HepG2 (cell line): ENCODE results near the gene SUN1. TPM values are rescaled to one million over a fixed set of nuclear protein-coding genes. Genes with fewer than 3 reads are reported as not detected.
A peak's percentile ranks its signal among the peaks of the same experiment; 100 is the strongest.

Experiments
- ATAC-seq: fragments of 200-7000 bp; cut with Tn5 transposase; 3 replicates; pipeline ENCODE4 v1.9.1; 2020; ENCODE audit warnings: mild to moderate bottlenecking, moderate library complexity
- BruUV-seq: library from RNA; stranded (reverse); fragments of 400-500 nt; replicated peaks from 2 replicates; lab custom pipeline; 2021; lab: Mats Ljungman, UMichigan
- CTCF ChIA-PET: fragments of 300-600 bp; formaldehyde crosslinking; extraction: SDS; loops from one replicate; lab custom pipeline; 2021; ENCODE audit warnings: low total read pairs, inconsistent platforms, low intra/inter-chr PET ratio; lab: Yijun Ruan, JAX
- POLR2A ChIA-PET: fragments of 350-600 bp; sonication (Branson Sonifier 250); formaldehyde crosslinking; loops from one replicate; lab custom pipeline; 2020; ENCODE audit warnings: antibody characterized with exemption, inconsistent platforms; lab: Yijun Ruan, JAX
- DNase-seq: peaks from one replicate; pipeline ENCODE4 v3.0.0-alpha.2; 2015; ENCODE audit warnings: low spot score
- FAIRE-seq: peaks from 3 replicates; lab custom pipeline; 2011; peaks lifted over from hg19 to GRCh38; lab: Jason Lieb, UNC
- H2AFZ ChIP-seq: one replicate; pipeline ENCODE4 v1.6.1; 2011; ENCODE audit warnings: low read length, inconsistent platforms
- H3K27ac ChIP-seq: fragments of 300-600 bp; 3 replicates; pipeline ENCODE4 v1.8.0; 2011; ENCODE audit warnings: mixed run types, mild to moderate bottlenecking, mixed read lengths, low read length, inconsistent platforms; ENCODE audit not compliant: insufficient read depth; ENCODE audit errors: extremely low read length
- H3K27me3 ChIP-seq, 2 experiments: fragments of 200-600 bp in 1 of 2; 2 replicates in 1 of 2; 3 replicates in 1 of 2; pipeline versions ENCODE4 v1.6.0 to v1.8.0; 2011; ENCODE audit warnings: low read length in 2 of 2, mild to moderate bottlenecking in 2 of 2, moderate library complexity in 2 of 2, inconsistent platforms in 1 of 2; ENCODE audit not compliant: insufficient read depth in 2 of 2, control insufficient read depth in 1 of 2
- H3K36me3 ChIP-seq, 2 experiments: fragments of 200-600 bp in 1 of 2; replicated peaks in 1 of 2; 2 replicates in 1 of 2; 3 replicates in 1 of 2; pipeline versions ENCODE4 v1.5.1 to v1.8.0; 2011; ENCODE audit warnings: low read length in 2 of 2, inconsistent platforms in 1 of 2; ENCODE audit not compliant: insufficient read depth in 2 of 2, control insufficient read depth in 1 of 2
- H3K4me1 ChIP-seq: 2 replicates; pipeline ENCODE4 v1.5.1; 2012; ENCODE audit warnings: low read length, inconsistent platforms; ENCODE audit not compliant: insufficient read depth
- H3K4me2 ChIP-seq: 2 replicates; pipeline ENCODE4 v1.6.0; 2011; ENCODE audit warnings: low read depth, low read length, inconsistent platforms
- H3K4me3 ChIP-seq, 3 experiments: fragments of 200-600 bp in 1 of 3; sonication (generic), shearing (Covaris generic) in 1 of 3; replicated peaks in 1 of 3; 2 replicates each; pipeline ENCODE4 v1.5.1; 2011 to 2016; ENCODE audit warnings: low read length in 3 of 3, inconsistent platforms in 2 of 3, low read depth in 2 of 3, mild to moderate bottlenecking in 2 of 3, control low read depth in 1 of 3, mixed read lengths in 1 of 3; ENCODE audit not compliant: insufficient read depth in 1 of 3
- H3K79me2 ChIP-seq: one replicate; pipeline ENCODE4 v1.6.1; 2011; ENCODE audit warnings: low read length, inconsistent platforms; ENCODE audit not compliant: insufficient read depth
- H3K9ac ChIP-seq: 2 replicates; pipeline ENCODE4 v1.6.0; 2011; ENCODE audit warnings: mild to moderate bottlenecking, low read depth, low read length, inconsistent platforms; ENCODE audit not compliant: insufficient read depth
- H3K9me3 ChIP-seq: 2 replicates; pipeline ENCODE4 v1.5.1; 2012; ENCODE audit warnings: mild to moderate bottlenecking, low read length
- H4K20me1 ChIP-seq: 2 replicates; pipeline ENCODE4 v1.6.0; 2011; ENCODE audit warnings: inconsistent platforms, mild to moderate bottlenecking, low read length, moderate library complexity; ENCODE audit not compliant: insufficient read depth
- ARID3A ChIP-seq: IDR thresholded peaks from 2 replicates; pipeline ENCODE4 v1.6.1; 2012; ENCODE audit warnings: low read depth, low read length, improper control_type of control experiment
- CHD4 ChIP-seq: fragments of 200-600 bp; sonication (generic); IDR thresholded peaks from 2 replicates; pipeline ENCODE4 v1.7.0; 2017; ENCODE audit warnings: mild to moderate bottlenecking, low read length, borderline replicate concordance
- CREM ChIP-seq, 2 experiments: sonication (generic) in 1 of 2; formaldehyde crosslinking in 1 of 2; IDR thresholded peaks; 2 replicates each; pipeline versions ENCODE4 v1.4.0 to v1.6.1; 2016 to 2020; ENCODE audit warnings: antibody characterized with exemption in 1 of 2, mild to moderate bottlenecking in 1 of 2, missing genetic modification reagents in 1 of 2
- MIER3 ChIP-seq: IDR thresholded peaks from 2 replicates; pipeline ENCODE4 v1.6.1; 2016; ENCODE audit warnings: missing compliant biosample characterization, borderline replicate concordance
- PBX2 ChIP-seq: IDR thresholded peaks from 2 replicates; pipeline ENCODE4 v1.6.1; 2016; ENCODE audit warnings: control low read depth
- PCBP1 ChIP-seq: fragments of 200-400 bp; formaldehyde crosslinking; IDR thresholded peaks from 2 replicates; pipeline ENCODE4 v1.6.1; 2017; ENCODE audit warnings: mild to moderate bottlenecking, low read depth, low read length, borderline replicate concordance
- ZNF3 ChIP-seq: IDR thresholded peaks from 2 replicates; pipeline ENCODE4 v1.7.0; 2017; ENCODE audit warnings: inconsistent platforms
- WGBS: methylation state at CpG from one replicate; pipeline ENCODE4 v1.1.6; 2017; ENCODE audit warnings: low lambda C conversion rate; 5-methylcytosine and 5-hydroxymethylcytosine counted together
- in situ Hi-C: cut with HindIII; loops from 2 replicates; pipeline ENCODE4 v1.10.0; 2017; ENCODE audit warnings: low pct_unique_long_range_greater_than_20kb; ENCODE audit not compliant: extremely low pct_ligation_motif_present
- intact Hi-C: fragments of 100-400 bp; cut with micrococcal nuclease; formaldehyde crosslinking; loops from one replicate; pipeline ENCODE4 v1.10.0; 2022; ENCODE audit not compliant: unreplicated experiment
- polyA plus RNA-seq, 8 experiments: library from polyadenylated mRNA; depleted of rRNA in 3 of 8; stranded (reverse) in 7 of 8; unstranded in 1 of 8; fragments of >200 nt; fragmentation: Illumina TruSeq in 4 of 8; extraction: Trizol in 4 of 8; gene quantifications; 2 replicates each; pipeline versions ENCODE4 v1.2.1 to v1.2.3, GENCODE V29; 2011 to 2016; ENCODE audit warnings: low read depth in 4 of 8, missing spikeins in 1 of 8, mixed read lengths in 1 of 8; ENCODE audit not compliant: insufficient read depth in 1 of 8
- total RNA-seq, 5 experiments: library from RNA; depleted of rRNA; stranded (reverse); fragments of >200 nt; fragmentation: Illumina TruSeq; extraction: Trizol; gene quantifications; 2 replicates each; pipeline ENCODE4 v1.2.3, GENCODE V29; 2016; ENCODE audit warnings: low read depth in 1 of 5

SUN1 gene
- total and polyA plus RNA-seq, 2 of the 13 experiments (the other 11 are each of a cell fraction or from before 2014, with no cell fraction given) = 47.0 to 126 TPM

- TF ChIP-seq PBX2 (CRISPR knock-in tag) (peak; percentile 40; the same call in 1 of the 2 replicates), ZNF3 (CRISPR knock-in tag) (peak; percentile 99), MIER3 (CRISPR knock-in tag) (no peak), CHD4 (no peak), CREM (IDR thresholded peaks at IDR 0.05) (no peak), CREM (CRISPR knock-in tag; IDR thresholded peaks at IDR 0.05) (no peak), ARID3A (0 out of 2 replicates have a peak, but pooled peaks have one; percentile 16), PCBP1 (no peak)
- TF ChIP-seq, all 625 proteins: peak for 3
- Histone ChIP-seq H3K27ac (no peak overlapping the region), H4K20me1 (peaks cover 42% of the 10 kb centered on the region), H3K79me2 (peaks cover 59% of the 10 kb centered on the region), H3K27me3 (no peaks in the 10 kb centered on the region; a peak in 1 of 5 replicates), H3K9me3 (no peaks in the 10 kb centered on the region), H3K9ac (peak overlapping the region; percentile 11; the same call in 1 of the 2 replicates), H3K4me1 (peaks cover 75% of the 10 kb centered on the region), H3K4me3 (peak overlapping the region; percentile 10 to 90 (median 77); a peak in 3 of 6 replicates), H2AFZ (no peak overlapping the region), H3K4me2 (peak overlapping the region; percentile 83), H3K36me3 (peaks cover 0 to under 1% of the 10 kb centered on the region in 2 experiments; a peak in 1 of 5 replicates)
- BruUV-seq = no TSS peak
- 81% methylated on average over 7 of the region's 8 CpGs for WGBS
- FAIRE-seq (peak; percentile 58), ATAC-seq (no peak), DNase-seq (peak; percentile 48)
- intact Hi-C loops (loop anchor here (5.0 to 10.0 kb wide), 3 partner anchors 57 to 639 kb away; partner anchors contain the start of genes ADAP1, GET4 and MICALL2), in situ Hi-C loops (no loop called here)
- POLR2A ChIA-PET = no interaction called here
- CTCF ChIA-PET = no interaction called here
These were observed 14.1 kb upstream of the SUN1 start for GRCh38 chr7:818031-818699.
